ENCODE results near the gene CSNK2A3.

DNA sequence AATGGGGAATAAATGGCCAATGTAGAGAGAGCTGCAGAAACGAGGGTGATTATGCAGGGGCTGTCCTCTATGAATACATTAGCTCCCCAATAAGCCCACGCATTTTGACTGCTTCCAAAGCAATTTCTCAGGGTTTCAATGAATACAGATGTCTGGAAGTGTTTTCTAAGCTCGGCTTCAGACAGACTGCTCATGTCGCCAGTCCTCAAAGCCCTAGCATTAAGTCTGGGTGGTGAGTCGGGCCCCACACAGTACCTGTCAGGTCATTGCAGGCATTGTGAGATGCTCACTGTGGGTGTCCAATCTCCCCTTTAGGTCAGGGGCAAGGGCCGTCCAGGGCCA is 17.9 kb upstream of the CSNK2A3 start:
- TF ChIP-seq, protein P1, sequence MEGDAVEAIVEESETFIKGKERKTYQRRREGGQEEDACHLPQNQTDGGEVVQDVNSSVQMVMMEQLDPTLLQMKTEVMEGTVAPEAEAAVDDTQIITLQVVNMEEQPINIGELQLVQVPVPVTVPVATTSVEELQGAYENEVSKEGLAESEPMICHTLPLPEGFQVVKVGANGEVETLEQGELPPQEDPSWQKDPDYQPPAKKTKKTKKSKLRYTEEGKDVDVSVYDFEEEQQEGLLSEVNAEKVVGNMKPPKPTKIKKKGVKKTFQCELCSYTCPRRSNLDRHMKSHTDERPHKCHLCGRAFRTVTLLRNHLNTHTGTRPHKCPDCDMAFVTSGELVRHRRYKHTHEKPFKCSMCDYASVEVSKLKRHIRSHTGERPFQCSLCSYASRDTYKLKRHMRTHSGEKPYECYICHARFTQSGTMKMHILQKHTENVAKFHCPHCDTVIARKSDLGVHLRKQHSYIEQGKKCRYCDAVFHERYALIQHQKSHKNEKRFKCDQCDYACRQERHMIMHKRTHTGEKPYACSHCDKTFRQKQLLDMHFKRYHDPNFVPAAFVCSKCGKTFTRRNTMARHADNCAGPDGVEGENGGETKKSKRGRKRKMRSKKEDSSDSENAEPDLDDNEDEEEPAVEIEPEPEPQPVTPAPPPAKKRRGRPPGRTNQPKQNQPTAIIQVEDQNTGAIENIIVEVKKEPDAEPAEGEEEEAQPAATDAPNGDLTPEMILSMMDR (IDR thresholded peaks at IDR 0.05; ENCODE audit: poor library complexity) = no peak
- TF ChIP-seq EZH2 (IDR thresholded peaks at IDR 0.05; ENCODE audit: borderline replicate concordance) (no peak), EZH2phosphoT487 (IDR thresholded peaks at IDR 0.05; ENCODE audit: low read depth, severe bottlenecking, unreplicated experiment) (no peak)
